ENCODE data around the gene RAD51B.

Gene RAD51B

DNA sequence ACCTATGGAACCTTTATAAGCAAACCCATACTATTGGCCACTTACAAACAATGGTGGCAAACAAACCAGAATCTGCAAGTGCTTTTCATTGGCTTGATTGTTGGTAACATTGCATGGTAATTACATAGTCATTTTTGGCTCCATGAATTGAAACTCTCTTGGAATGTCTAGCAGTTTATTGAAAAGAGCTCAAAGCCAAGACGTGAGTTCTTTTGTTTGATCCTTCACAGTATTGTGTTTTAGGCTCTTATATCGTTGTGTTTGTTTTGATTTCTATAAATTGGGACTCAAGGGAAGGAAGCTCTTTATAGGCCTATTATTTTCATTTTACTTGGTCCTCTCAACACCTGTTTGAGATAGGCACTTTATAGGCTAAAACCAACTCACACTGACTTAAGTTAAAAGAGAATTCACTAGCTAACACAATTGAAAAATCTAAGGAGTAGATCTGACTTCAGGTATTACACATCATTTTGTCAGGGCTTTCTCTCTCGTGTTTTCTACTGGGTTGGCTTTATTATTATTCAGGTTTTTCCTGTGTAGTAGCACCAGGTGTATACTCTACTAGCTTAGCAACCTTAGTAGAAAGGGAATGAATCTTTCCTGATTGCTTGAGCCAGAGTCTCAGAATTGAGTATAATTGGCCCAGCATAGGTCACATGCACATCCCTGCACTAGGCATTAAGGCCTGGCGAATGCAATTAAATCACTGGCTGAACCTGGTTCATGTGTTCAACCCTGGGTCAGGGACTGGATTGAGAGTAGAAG, 341.4 kb downstream of the RAD51B start:
- no peak for TF ChIP-seq CTCF (IDR thresholded peaks at IDR 0.05)

DNA sequence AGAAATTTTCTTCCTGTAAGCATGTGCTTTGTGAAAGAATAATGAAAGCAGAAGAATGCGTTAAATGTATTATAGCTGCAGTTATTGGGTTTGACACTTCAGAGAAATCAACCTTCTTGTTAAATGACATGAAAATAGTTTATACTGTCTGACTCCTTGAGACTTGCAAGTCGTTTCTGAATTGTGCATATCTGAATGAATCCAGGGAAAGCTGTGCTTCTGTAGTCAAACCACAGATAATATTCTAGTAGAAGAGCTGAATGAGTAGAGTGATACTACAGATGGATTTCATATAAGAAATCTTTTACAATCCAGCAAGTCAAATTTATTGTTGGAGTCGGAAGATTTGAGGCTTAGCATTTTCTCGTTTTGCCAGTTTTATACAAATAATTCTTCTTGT, 343.3 kb downstream of the RAD51B start:
- TF ChIP-seq CTCF (IDR thresholded peaks at IDR 0.05) = no peak

DNA sequence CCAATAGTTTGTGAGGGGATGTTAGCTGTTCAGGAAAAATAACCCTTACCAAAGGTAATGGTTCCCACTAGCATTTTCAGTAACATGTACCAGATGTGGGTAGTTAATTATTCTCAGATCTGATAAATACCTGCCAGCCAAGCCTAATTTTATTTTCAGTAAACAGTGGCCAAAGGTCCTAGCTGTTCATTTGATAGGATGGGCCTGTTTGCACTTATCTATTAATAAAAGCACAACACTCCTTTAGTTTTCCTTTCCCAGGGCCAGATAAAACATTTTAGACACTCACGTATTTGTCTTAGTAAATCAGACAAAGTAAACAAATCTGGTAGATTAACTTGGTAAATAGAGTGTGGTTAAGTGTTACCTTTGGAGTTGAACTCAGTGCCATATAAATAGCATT, 345.1 kb downstream of the RAD51B start:
- no peak for TF ChIP-seq CTCF (IDR thresholded peaks at IDR 0.05)

- TF ChIP-seq CTCF (IDR thresholded peaks at IDR 0.05) = no peak
Observed at GRCh38 chr14:68165274-68165843, 345.8 kb downstream of the RAD51B start.

DNA sequence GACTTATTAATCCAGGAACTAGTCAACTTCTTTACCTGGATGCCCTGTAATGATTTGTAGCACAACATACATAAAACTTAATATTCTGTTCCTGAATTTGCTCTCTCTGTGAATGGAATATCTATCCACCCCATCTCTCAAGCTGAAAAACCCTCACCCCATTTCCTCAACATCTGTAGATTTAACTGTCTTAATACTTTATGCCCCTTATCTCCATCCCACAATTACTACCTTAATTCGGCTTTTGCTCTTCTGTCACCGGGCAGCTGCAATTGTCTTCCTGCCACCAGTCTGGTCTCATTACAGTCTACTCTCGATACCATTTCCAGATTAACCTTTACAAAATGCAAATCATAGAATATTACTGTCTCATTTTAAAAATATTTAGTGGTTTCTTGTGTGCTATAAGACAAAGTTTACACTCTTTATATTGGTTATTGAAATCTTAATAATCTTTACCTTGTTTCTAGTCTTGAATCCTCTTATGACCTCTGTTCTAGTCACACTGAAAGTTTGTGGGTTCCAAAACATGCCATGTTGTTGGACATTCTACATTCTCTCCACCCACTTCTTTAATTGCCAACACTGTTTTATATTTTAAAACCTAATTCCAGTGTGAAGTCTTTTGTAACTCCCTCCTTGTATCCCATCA, 347.3 kb downstream of the RAD51B start:
- TF ChIP-seq CTCF (IDR thresholded peaks at IDR 0.05) = no peak

DNA sequence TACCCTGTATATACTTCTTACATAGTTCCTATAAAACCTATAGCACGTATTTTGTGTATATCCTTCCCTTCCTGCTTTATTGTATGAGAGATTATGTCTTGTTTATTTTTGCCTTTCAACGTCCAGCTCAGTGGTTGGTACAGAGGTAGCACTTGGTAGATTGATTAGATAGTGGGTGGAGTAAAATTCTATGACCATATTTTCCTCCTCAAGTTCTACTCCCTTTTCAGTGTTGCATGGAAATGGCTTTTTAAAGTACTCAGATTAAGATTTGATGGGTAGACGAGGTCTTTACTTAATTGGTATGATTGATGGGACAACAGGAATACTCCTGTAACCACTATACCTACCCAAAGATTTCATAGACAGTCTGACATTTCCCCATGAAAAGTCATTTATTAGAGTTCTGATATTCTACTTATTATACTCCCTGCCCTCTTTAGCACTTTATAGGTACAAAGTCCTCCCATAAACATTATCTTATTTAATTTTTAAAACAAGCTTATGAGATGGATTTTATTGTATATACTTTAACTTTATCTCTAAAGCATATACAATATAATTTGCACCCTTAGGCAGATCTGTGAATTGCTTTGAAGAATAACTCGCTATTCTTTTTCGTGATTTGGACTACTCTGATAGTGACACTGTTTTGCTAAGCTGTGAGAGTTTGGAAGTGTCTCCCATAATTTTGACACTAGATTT, 348.0 kb downstream of the RAD51B start:
- no peak for TF ChIP-seq CTCF (IDR thresholded peaks at IDR 0.05)

DNA sequence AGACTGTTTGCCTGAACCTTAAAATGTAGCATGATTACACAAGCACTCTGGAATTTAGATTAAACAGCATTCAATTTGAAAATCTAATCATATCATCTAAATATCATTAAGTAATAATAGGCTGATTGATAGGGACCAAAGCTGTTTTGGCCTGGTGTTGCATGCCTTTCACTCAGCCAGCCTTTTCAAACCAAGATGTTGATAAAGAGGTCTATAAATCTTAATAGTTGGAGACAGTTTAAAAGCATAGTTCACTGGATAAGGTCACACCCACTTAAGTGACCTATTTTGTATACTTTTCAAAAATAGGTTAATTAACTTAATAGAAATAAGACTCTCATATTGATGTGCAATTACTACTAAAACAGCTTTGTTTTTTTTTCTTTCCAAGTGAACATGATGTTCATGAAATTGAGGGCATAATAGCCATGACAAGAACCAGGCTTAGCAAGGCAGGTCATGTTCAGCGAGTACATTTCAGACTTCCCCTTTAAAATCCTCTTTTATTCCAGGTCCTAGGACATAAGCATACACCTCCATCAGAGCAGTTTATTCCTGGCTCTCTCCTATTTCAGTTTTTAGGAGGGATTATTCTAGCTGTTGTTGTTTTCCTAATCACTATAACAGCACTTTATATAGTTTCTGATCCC, 349.0 kb downstream of the RAD51B start:
- TF ChIP-seq CTCF (IDR thresholded peaks at IDR 0.05) = no peak
